GM23338 (cell line): ENCODE results near the gene UBFD1. TPM values are rescaled to one million over a fixed set of nuclear protein-coding genes. Genes with fewer than 3 reads are reported as not detected.
A peak's percentile ranks its signal among the peaks of the same experiment; 100 is the strongest.

ENCODE experiments used
- ATAC-seq: fragments of 200-7000 bp; cut with Tn5 transposase; 3 replicates; pipeline ENCODE4 v1.9.1; 2020
- DNase-seq: peaks from one replicate; pipeline ENCODE4 v3.0.0-alpha.2; 2015; ENCODE audit warnings: low spot score
- H2AFZ ChIP-seq: fragments of 200-600 bp; sonication (generic); 2 replicates; pipeline ENCODE4 v1.8.0; 2016; ENCODE audit warnings: antibody characterized with exemption, mild to moderate bottlenecking, moderate library complexity
- H3F3A ChIP-seq: fragments of 200-600 bp; sonication (generic); replicated peaks from 2 replicates; pipeline ENCODE4 v1.8.0; 2017; ENCODE audit warnings: antibody characterized with exemption, mixed run types, low read depth
- H3K27ac ChIP-seq: fragments of 200-600 bp; sonication (generic); 2 replicates; pipeline ENCODE4 v1.6.1; 2016; ENCODE audit warnings: low read depth
- H3K27me3 ChIP-seq: fragments of 200-600 bp; sonication (generic); 2 replicates; pipeline ENCODE4 v1.8.0; 2016; ENCODE audit warnings: mild to moderate bottlenecking, mixed run types, moderate library complexity; ENCODE audit not compliant: insufficient read depth
- H3K36me3 ChIP-seq: fragments of 200-600 bp; sonication (generic); 2 replicates; pipeline ENCODE4 v1.8.0; 2016; ENCODE audit warnings: mild to moderate bottlenecking; ENCODE audit not compliant: insufficient read depth
- H3K4me1 ChIP-seq: fragments of 200-600 bp; sonication (generic); 2 replicates; pipeline ENCODE4 v1.8.0; 2016; ENCODE audit warnings: mild to moderate bottlenecking, moderate library complexity; ENCODE audit not compliant: insufficient read depth
- H3K4me2 ChIP-seq: fragments of 200-600 bp; sonication (generic); 2 replicates; pipeline ENCODE4 v1.7.1; 2017; ENCODE audit warnings: mixed run types
- H3K4me3 ChIP-seq: fragments of 200-600 bp; sonication (generic); 2 replicates; pipeline ENCODE4 v1.6.1; 2016; ENCODE audit warnings: mixed run types
- H3K79me2 ChIP-seq: fragments of 200-600 bp; sonication (generic); replicated peaks from 2 replicates; pipeline ENCODE4 v1.8.0; 2017; ENCODE audit warnings: mild to moderate bottlenecking; ENCODE audit not compliant: insufficient read depth
- H3K9me2 ChIP-seq: fragments of 200-600 bp; sonication (generic); 2 replicates; pipeline ENCODE4 v1.8.0; 2017; ENCODE audit not compliant: insufficient read depth
- H4K20me1 ChIP-seq: fragments of 200-600 bp; sonication (generic); replicated peaks from 2 replicates; pipeline ENCODE4 v1.8.0; 2017; ENCODE audit warnings: mild to moderate bottlenecking; ENCODE audit not compliant: insufficient read depth
- H3K27ac Mint-ChIP-seq: 2 replicates; pipeline ENCODE4 v1.8.0; 2020; ENCODE audit warnings: inconsistent platforms, mild to moderate bottlenecking, moderate library complexity, mixed read lengths
- H3K27me3 Mint-ChIP-seq: 3 replicates; pipeline ENCODE4 v1.8.0; 2022; ENCODE audit warnings: low read depth, mild to moderate bottlenecking, moderate library complexity, mixed read lengths, inconsistent platforms; ENCODE audit not compliant: insufficient read depth, poor library complexity
- H3K36me3 Mint-ChIP-seq: 3 replicates; pipeline ENCODE4 v1.8.0; 2021; ENCODE audit warnings: low read depth, mild to moderate bottlenecking, inconsistent platforms, moderate library complexity, mixed read lengths
- H3K4me1 Mint-ChIP-seq: 3 replicates; pipeline ENCODE4 v1.8.0; 2020; ENCODE audit warnings: mild to moderate bottlenecking, inconsistent platforms, mixed read lengths
- H3K4me3 Mint-ChIP-seq: 3 replicates; pipeline ENCODE4 v1.8.0; 2021; ENCODE audit warnings: moderate library complexity, mild to moderate bottlenecking, inconsistent platforms, mixed read lengths
- H3K9me3 Mint-ChIP-seq: 3 replicates; pipeline ENCODE4 v1.8.0; 2020; ENCODE audit warnings: moderate library complexity, mild to moderate bottlenecking, inconsistent platforms, mixed read lengths
- POLR2AphosphoS5 ChIP-seq: IDR thresholded peaks from 2 replicates; pipeline ENCODE4 v1.6.1; 2016; ENCODE audit warnings: antibody characterized with exemption, low read depth
- STAT1 ChIP-seq: IDR thresholded peaks from one replicate; pipeline ENCODE4 v1.6.1; 2016; ENCODE audit warnings: antibody characterized with exemption; ENCODE audit not compliant: unreplicated experiment
- ZNF114 ChIP-seq: fragments of 250-450 bp; sonication (Bioruptor Pico); IDR thresholded peaks from 2 replicates; pipeline ENCODE4 v1.5.0; 2020; ENCODE audit warnings: mild to moderate bottlenecking, moderate library complexity
- polyA plus RNA-seq: library from polyadenylated mRNA; unstranded; fragments of >200 nt; fragmentation: Nextera tagmentation; extraction: Ambion mirVana; gene quantifications from 2 replicates; pipeline ENCODE4 v1.2.1, GENCODE V29; 2016
- total RNA-seq: library from RNA; depleted of rRNA; stranded (reverse); fragments of >200 nt; shearing (Covaris generic); gene quantifications from 2 replicates; pipeline ENCODE4 v1.2.3, GENCODE V29; 2014
- TF ChIP-seq, protein P1 (sequence below): IDR thresholded peaks from 2 replicates; pipeline ENCODE4 v1.6.1; 2016; ENCODE audit warnings: antibody characterized with exemption
- TF ChIP-seq, protein P2 (sequence below), 2 experiments: fragments of 200-600 bp in 1 of 2; sonication (generic) in 1 of 2; conservative IDR thresholded peaks; 2 replicates each; pipeline versions ENCODE4 v1.5.1 to v1.6.1; 2016 to 2017; ENCODE audit warnings: antibody characterized with exemption in 2 of 2, low read depth in 2 of 2, mild to moderate bottlenecking in 2 of 2, moderate library complexity in 1 of 2
- TF ChIP-seq, protein P3 (sequence below): fragments of 250-450 bp; sonication (Bioruptor Pico); IDR thresholded peaks from 2 replicates; pipeline ENCODE4 v1.5.0; 2020; ENCODE audit warnings: mild to moderate bottlenecking, moderate library complexity
- TF ChIP-seq, protein P4 (sequence below): IDR thresholded peaks from one replicate; pipeline ENCODE4 v1.6.1; 2018; ENCODE audit warnings: antibody characterized with exemption; ENCODE audit not compliant: unreplicated experiment

The UBFD1 gene
- total and polyA plus RNA-seq, 2 experiments from 2014 or later: 28.5 to 249 TPM

DNA sequence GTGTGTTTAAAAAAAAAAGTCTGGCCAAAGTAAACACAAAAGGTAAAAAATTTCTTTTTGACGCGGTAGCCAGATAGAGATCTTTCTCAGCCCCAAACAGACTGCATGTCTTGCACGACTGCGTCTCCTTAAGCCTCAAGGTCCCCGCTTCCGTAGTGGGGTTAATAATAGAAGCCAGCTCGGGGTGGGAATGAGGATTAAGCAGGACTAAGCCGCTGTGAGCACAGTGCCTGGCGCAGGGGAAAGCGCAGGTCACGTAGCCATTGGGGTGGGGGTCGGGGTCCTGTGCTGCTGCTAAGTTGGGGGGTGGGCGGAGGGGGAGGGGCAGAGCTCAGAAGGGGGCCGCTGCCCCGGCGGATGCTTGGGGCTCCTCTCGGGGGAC is 47.8 kb upstream of the UBFD1 start:
- Mint-ChIP-seq H3K27me3 (peaks cover 5% of the 10 kb centered on the region), H3K36me3 (peaks cover 16% of the 10 kb centered on the region), H3K27ac (no peak overlapping the region; the same call in 1 of the 2 replicates), H3K9me3 (no peaks in the 10 kb centered on the region; the same call in 2 of the 3 replicates), H3K4me3 (peak overlapping the region; percentile 83), H3K4me1 (peaks cover 29% of the 10 kb centered on the region)
- TF ChIP-seq, protein P1, sequence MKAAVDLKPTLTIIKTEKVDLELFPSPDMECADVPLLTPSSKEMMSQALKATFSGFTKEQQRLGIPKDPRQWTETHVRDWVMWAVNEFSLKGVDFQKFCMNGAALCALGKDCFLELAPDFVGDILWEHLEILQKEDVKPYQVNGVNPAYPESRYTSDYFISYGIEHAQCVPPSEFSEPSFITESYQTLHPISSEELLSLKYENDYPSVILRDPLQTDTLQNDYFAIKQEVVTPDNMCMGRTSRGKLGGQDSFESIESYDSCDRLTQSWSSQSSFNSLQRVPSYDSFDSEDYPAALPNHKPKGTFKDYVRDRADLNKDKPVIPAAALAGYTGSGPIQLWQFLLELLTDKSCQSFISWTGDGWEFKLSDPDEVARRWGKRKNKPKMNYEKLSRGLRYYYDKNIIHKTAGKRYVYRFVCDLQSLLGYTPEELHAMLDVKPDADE: no peak
- TF ChIP-seq, protein P2, sequence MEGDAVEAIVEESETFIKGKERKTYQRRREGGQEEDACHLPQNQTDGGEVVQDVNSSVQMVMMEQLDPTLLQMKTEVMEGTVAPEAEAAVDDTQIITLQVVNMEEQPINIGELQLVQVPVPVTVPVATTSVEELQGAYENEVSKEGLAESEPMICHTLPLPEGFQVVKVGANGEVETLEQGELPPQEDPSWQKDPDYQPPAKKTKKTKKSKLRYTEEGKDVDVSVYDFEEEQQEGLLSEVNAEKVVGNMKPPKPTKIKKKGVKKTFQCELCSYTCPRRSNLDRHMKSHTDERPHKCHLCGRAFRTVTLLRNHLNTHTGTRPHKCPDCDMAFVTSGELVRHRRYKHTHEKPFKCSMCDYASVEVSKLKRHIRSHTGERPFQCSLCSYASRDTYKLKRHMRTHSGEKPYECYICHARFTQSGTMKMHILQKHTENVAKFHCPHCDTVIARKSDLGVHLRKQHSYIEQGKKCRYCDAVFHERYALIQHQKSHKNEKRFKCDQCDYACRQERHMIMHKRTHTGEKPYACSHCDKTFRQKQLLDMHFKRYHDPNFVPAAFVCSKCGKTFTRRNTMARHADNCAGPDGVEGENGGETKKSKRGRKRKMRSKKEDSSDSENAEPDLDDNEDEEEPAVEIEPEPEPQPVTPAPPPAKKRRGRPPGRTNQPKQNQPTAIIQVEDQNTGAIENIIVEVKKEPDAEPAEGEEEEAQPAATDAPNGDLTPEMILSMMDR (conservative IDR thresholded peaks at IDR 0.05; ENCODE audit: low read depth in 2 of 2): no peak
- H3K36me3 ChIP-seq: no peaks in the 10 kb centered on the region
- H3F3A ChIP-seq: no peaks in the 10 kb centered on the region
- ATAC-seq (peak; percentile 46), DNase-seq (peak; percentile 50)
- peaks cover 21% of the 10 kb centered on the region for H3K4me1 ChIP-seq
- H3K4me3 ChIP-seq: peak overlapping the region; percentile 72
- peak overlapping the region; percentile 89 for H3K4me2 ChIP-seq
- no peak overlapping the region for H2AFZ ChIP-seq
- no peak overlapping the region for H3K27ac ChIP-seq
- H4K20me1 ChIP-seq: peaks cover 40% of the 10 kb centered on the region
- no peaks in the 10 kb centered on the region for H3K27me3 ChIP-seq
- no peaks in the 10 kb centered on the region for H3K9me2 ChIP-seq
- peaks cover 51% of the 10 kb centered on the region for H3K79me2 ChIP-seq

DNA sequence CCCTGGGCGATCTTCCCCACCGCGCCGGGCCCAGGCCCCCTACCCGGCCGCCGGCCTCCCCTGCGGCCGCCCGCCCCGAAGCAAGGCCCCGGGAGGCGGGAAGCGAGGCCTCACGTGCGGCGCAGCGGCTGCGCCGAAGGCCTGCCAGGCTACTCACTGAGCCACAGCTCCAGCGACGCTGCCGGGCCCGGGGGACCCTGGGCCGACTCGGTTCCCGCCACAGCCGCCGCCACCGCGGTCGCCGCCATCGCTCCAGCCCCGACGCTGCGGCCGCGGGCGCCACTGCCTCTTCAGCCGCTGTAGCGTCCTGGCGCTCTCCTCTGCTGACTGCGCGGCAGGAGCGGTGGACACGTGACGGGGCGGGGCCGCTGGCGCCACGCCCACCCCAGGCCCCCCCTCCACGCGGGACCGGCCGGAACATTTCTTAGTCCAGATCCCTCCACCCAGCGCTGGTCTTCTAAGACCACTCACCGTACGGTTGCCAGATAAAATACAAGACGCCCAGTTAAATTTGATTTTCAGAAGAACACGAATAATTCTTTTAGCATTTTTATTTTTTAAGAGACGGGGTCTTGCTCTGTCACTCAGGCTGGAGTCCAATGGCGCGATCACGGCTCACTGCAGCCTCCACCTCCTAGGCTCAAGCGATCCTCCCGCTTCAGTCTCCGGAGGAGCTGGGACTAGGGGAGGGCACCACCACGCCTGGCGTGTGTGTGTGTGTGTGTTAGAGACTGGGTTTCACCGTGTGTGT is 47.2 kb upstream of the UBFD1 start, which contains the start of gene GGA2:
Gene GGA2 (minus strand): TSS at position 331 of the 751 bp plus-strand sequence. CDS start 83 bp downstream, at position 248.
- Histone ChIP-seq H3K27ac (peak within 1 kb of the TSS; percentile 63; the same call in 1 of the 2 replicates), H4K20me1 (peaks cover 36% of the 10 kb centered on the region)
- peak; percentile 81 for ATAC-seq
- TF ChIP-seq, protein P3, sequence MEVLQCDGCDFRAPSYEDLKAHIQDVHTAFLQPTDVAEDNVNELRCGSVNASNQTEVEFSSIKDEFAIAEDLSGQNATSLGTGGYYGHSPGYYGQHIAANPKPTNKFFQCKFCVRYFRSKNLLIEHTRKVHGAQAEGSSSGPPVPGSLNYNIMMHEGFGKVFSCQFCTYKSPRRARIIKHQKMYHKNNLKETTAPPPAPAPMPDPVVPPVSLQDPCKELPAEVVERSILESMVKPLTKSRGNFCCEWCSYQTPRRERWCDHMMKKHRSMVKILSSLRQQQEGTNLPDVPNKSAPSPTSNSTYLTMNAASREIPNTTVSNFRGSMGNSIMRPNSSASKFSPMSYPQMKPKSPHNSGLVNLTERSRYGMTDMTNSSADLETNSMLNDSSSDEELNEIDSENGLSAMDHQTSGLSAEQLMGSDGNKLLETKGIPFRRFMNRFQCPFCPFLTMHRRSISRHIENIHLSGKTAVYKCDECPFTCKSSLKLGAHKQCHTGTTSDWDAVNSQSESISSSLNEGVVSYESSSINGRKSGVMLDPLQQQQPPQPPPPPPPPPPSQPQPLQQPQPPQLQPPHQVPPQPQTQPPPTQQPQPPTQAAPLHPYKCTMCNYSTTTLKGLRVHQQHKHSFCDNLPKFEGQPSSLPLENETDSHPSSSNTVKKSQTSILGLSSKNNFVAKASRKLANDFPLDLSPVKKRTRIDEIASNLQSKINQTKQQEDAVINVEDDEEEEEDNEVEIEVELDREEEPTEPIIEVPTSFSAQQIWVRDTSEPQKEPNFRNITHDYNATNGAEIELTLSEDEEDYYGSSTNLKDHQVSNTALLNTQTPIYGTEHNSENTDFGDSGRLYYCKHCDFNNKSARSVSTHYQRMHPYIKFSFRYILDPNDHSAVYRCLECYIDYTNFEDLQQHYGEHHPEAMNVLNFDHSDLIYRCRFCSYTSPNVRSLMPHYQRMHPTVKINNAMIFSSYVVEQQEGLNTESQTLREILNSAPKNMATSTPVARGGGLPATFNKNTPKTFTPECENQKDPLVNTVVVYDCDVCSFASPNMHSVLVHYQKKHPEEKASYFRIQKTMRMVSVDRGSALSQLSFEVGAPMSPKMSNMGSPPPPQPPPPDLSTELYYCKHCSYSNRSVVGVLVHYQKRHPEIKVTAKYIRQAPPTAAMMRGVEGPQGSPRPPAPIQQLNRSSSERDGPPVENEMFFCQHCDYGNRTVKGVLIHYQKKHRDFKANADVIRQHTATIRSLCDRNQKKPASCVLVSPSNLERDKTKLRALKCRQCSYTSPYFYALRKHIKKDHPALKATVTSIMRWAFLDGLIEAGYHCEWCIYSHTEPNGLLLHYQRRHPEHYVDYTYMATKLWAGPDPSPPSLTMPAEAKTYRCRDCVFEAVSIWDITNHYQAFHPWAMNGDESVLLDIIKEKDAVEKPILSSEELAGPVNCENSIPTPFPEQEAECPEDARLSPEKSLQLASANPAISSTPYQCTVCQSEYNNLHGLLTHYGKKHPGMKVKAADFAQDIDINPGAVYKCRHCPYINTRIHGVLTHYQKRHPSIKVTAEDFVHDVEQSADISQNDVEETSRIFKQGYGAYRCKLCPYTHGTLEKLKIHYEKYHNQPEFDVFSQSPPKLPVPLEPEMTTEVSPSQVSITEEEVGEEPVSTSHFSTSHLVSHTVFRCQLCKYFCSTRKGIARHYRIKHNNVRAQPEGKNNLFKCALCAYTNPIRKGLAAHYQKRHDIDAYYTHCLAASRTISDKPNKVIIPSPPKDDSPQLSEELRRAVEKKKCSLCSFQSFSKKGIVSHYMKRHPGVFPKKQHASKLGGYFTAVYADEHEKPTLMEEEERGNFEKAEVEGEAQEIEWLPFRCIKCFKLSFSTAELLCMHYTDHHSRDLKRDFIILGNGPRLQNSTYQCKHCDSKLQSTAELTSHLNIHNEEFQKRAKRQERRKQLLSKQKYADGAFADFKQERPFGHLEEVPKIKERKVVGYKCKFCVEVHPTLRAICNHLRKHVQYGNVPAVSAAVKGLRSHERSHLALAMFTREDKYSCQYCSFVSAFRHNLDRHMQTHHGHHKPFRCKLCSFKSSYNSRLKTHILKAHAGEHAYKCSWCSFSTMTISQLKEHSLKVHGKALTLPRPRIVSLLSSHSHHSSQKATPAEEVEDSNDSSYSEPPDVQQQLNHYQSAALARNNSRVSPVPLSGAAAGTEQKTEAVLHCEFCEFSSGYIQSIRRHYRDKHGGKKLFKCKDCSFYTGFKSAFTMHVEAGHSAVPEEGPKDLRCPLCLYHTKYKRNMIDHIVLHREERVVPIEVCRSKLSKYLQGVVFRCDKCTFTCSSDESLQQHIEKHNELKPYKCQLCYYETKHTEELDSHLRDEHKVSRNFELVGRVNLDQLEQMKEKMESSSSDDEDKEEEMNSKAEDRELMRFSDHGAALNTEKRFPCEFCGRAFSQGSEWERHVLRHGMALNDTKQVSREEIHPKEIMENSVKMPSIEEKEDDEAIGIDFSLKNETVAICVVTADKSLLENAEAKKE (CRISPR knock-in tag): no peak
- peak; percentile 76; the same call in 1 of the 2 replicates for TF ChIP-seq POLR2AphosphoS5
- TF ChIP-seq ZNF114: no peak
- TF ChIP-seq, protein P4, sequence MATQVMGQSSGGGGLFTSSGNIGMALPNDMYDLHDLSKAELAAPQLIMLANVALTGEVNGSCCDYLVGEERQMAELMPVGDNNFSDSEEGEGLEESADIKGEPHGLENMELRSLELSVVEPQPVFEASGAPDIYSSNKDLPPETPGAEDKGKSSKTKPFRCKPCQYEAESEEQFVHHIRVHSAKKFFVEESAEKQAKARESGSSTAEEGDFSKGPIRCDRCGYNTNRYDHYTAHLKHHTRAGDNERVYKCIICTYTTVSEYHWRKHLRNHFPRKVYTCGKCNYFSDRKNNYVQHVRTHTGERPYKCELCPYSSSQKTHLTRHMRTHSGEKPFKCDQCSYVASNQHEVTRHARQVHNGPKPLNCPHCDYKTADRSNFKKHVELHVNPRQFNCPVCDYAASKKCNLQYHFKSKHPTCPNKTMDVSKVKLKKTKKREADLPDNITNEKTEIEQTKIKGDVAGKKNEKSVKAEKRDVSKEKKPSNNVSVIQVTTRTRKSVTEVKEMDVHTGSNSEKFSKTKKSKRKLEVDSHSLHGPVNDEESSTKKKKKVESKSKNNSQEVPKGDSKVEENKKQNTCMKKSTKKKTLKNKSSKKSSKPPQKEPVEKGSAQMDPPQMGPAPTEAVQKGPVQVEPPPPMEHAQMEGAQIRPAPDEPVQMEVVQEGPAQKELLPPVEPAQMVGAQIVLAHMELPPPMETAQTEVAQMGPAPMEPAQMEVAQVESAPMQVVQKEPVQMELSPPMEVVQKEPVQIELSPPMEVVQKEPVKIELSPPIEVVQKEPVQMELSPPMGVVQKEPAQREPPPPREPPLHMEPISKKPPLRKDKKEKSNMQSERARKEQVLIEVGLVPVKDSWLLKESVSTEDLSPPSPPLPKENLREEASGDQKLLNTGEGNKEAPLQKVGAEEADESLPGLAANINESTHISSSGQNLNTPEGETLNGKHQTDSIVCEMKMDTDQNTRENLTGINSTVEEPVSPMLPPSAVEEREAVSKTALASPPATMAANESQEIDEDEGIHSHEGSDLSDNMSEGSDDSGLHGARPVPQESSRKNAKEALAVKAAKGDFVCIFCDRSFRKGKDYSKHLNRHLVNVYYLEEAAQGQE: no peak
- TF ChIP-seq STAT1: no peak

More for the DNA sequence above, 47.2 kb upstream of the UBFD1 start, which contains the start of gene GGA2:
- H3K9me3 Mint-ChIP-seq: no peaks in the 10 kb centered on the region; the same call in 2 of the 3 replicates
- H3K36me3 ChIP-seq: no peaks in the 10 kb centered on the region; the same call in 1 of the 2 replicates
- peaks cover 16% of the 10 kb centered on the region; the same call in 1 of the 2 replicates for H3K4me1 ChIP-seq
- peaks cover 17% of the 10 kb centered on the region for H3K36me3 Mint-ChIP-seq
- H3K9me2 ChIP-seq: no peaks in the 10 kb centered on the region
- peaks cover 5% of the 10 kb centered on the region for H3K27me3 Mint-ChIP-seq
- H3K4me1 Mint-ChIP-seq: peaks cover 24% of the 10 kb centered on the region
- H3F3A ChIP-seq: no peaks in the 10 kb centered on the region
- H3K27ac Mint-ChIP-seq: peak within 1 kb of the TSS; percentile 58
- no peaks in the 10 kb centered on the region for H3K27me3 ChIP-seq
- peak; percentile 77 for DNase-seq
- peak within 1 kb of the TSS; percentile 72 for H3K4me3 ChIP-seq
- H3K4me2 ChIP-seq: peak within 1 kb of the TSS; percentile 89
- peak within 1 kb of the TSS; percentile 83 for H3K4me3 Mint-ChIP-seq
- H3K79me2 ChIP-seq: peaks cover 45% of the 10 kb centered on the region
- H2AFZ ChIP-seq: peak within 1 kb of the TSS; percentile 84; the same call in 1 of the 2 replicates
